ENCODE measurements around the gene ADH6. TPM values are rescaled to one million over a fixed set of nuclear protein-coding genes. Genes with fewer than 3 reads are reported as not detected.

ADH6 gene
- total RNA-seq: under 1 TPM in 1 of 4 donors, not detected in 3; 0.13 TPM

- intact Hi-C loops (cut with DNase I): no loop called here
- WGBS, 2 donors: 78 to 87% methylated on average over 3 of the region's 3 CpGs
- Histone ChIP-seq H3K9me3 (no peaks in the 10 kb centered on the region), H3K27ac (no peak within 1 kb of the TSS), H3K27me3 (no peaks in the 10 kb centered on the region), H3K4me1 (no peaks in the 10 kb centered on the region), H3K4me3 (replicated peaks in 1 of 3) (no peak within 1 kb of the TSS), H3K36me3 (no peaks in the 10 kb centered on the region)
- DNase-seq: no peak
- TF ChIP-seq CTCF (IDR thresholded peaks at IDR 0.05) (no peak), POLR2A (IDR thresholded peaks at IDR 0.05) (no peak)
Measured at GRCh38 chr4:99219072-99219471, at the start of gene ADH6. Gene ADH6, minus strand, starts transcription at chr4:99219246. Its CDS starts 94 bp downstream, at chr4:99219152.

GRCh38 chr4:99264927-99265326 is 45.9 kb upstream of the ADH6 start:
- intact Hi-C loops (cut with DNase I): no loop called here
- no peak overlapping the region for H3K27ac ChIP-seq

GRCh38 chr4:99252746-99253145 is 33.7 kb upstream of the ADH6 start:
- Histone ChIP-seq H3K4me3 (replicated peaks in 1 of 3) (no peak overlapping the region), H3K27me3 (no peaks in the 10 kb centered on the region), H3K27ac (no peak overlapping the region), H3K4me1 (no peaks in the 10 kb centered on the region), H3K9me3 (no peaks in the 10 kb centered on the region), H3K36me3 (no peaks in the 10 kb centered on the region)
- TF ChIP-seq CTCF (IDR thresholded peaks at IDR 0.05): no peak
- TF ChIP-seq POLR2A (IDR thresholded peaks at IDR 0.05): no peak
- DNase-seq: no peak
- WGBS, 2 donors: 68 to 73% methylated on average over 4 of the region's 4 CpGs
- intact Hi-C loops (cut with DNase I): no loop called here

More at GRCh38 chr4:99264927-99265326, 45.9 kb upstream of the ADH6 start:
- H3K9me3 ChIP-seq: no peaks in the 10 kb centered on the region
- no peak for DNase-seq
- no peaks in the 10 kb centered on the region for H3K27me3 ChIP-seq
- H3K4me1 ChIP-seq: no peaks in the 10 kb centered on the region
- H3K36me3 ChIP-seq: no peaks in the 10 kb centered on the region
- no peak for TF ChIP-seq POLR2A (IDR thresholded peaks at IDR 0.05)
- TF ChIP-seq CTCF (IDR thresholded peaks at IDR 0.05): no peak
- no peak overlapping the region for H3K4me3 ChIP-seq (replicated peaks in 1 of 3)

GRCh38 chr4:99248714-99249113 is 29.7 kb upstream of the ADH6 start:
- no peaks in the 10 kb centered on the region for H3K4me1 ChIP-seq
- H3K27ac ChIP-seq: no peak overlapping the region
- no peak overlapping the region for H3K4me3 ChIP-seq (replicated peaks in 1 of 3)
- no peaks in the 10 kb centered on the region for H3K27me3 ChIP-seq
- no peaks in the 10 kb centered on the region for H3K36me3 ChIP-seq
- WGBS, 2 donors: 85 to 98% methylated on average over 1 of the region's 1 CpG
- intact Hi-C loops (cut with DNase I): no loop called here
- H3K9me3 ChIP-seq: no peaks in the 10 kb centered on the region
- TF ChIP-seq CTCF (IDR thresholded peaks at IDR 0.05): no peak
- TF ChIP-seq POLR2A (IDR thresholded peaks at IDR 0.05): no peak
- DNase-seq: no peak

- Histone ChIP-seq H3K36me3 (no peaks in the 10 kb centered on the region), H3K9me3 (no peaks in the 10 kb centered on the region), H3K27me3 (no peaks in the 10 kb centered on the region), H3K4me1 (no peaks in the 10 kb centered on the region), H3K4me3 (replicated peaks in 1 of 3) (no peak overlapping the region), H3K27ac (no peak overlapping the region)
- WGBS, 2 donors: 71 to 88% methylated on average over 1 of the region's 1 CpG
- DNase-seq: no peak
- TF ChIP-seq CTCF (IDR thresholded peaks at IDR 0.05) (no peak), POLR2A (IDR thresholded peaks at IDR 0.05) (no peak)
- intact Hi-C loops (cut with DNase I): no loop called here
Measured at GRCh38 chr4:99235955-99236354, 16.9 kb upstream of the ADH6 start.
